Gastroesophageal sphincter (tissue), 4 donors: ENCODE data around the gene TARP. TPM values are rescaled to one million over a fixed set of nuclear protein-coding genes. Genes with fewer than 3 reads are reported as not detected.
A peak's percentile ranks its signal among the peaks of the same experiment; 100 is the strongest.

Experiments
- ATAC-seq: fragments of 150-250 bp; one replicate; pipeline ENCODE4 v1.9.1; 2016; ENCODE audit warnings: mild to moderate bottlenecking, moderate library complexity
- H3K27ac ChIP-seq, 4 donors: fragments of 200-600 bp; sonication (generic) in 3 of 4; 1 replicate in 3 of 4; 2 replicates in 1 of 4; pipeline ENCODE4 v1.5.1; 2016 to 2019
- H3K27me3 ChIP-seq: fragments of 200-600 bp; sonication (generic); one replicate; pipeline ENCODE4 v1.5.1; 2019
- H3K36me3 ChIP-seq, 2 donors: fragments of 200-600 bp; sonication (generic); one replicate each; pipeline ENCODE4 v1.5.1; 2019; ENCODE audit warnings: control low read depth in 1 of 2
- H3K4me1 ChIP-seq, 3 donors: fragments of 200-600 bp; sonication (generic); 1 replicate in 2 of 3; 2 replicates in 1 of 3; pipeline ENCODE4 v1.5.1; 2016 to 2019; ENCODE audit warnings: control low read depth in 2 of 3
- H3K4me3 ChIP-seq, 2 donors: fragments of 200-600 bp; sonication (generic); one replicate each; pipeline ENCODE4 v1.5.1; 2019; ENCODE audit warnings: mild to moderate bottlenecking in 1 of 2, moderate library complexity in 1 of 2
- H3K9me3 ChIP-seq, 3 donors: fragments of 200-600 bp; sonication (generic); one replicate each; pipeline ENCODE4 v1.5.1; 2017 to 2019; ENCODE audit warnings: control low read depth in 2 of 3
- EP300 ChIP-seq: sonication (generic); formaldehyde crosslinking; IDR thresholded peaks from one replicate; pipeline ENCODE4 v1.6.1; 2017; ENCODE audit warnings: antibody characterized with exemption, mild to moderate bottlenecking
- POLR2A ChIP-seq, 2 donors: fragments of 450-650 bp; IDR thresholded peaks; one replicate each; pipeline ENCODE4 v1.6.1; 2017; ENCODE audit warnings: antibody characterized with exemption in 2 of 2, mild to moderate bottlenecking in 2 of 2, moderate library complexity in 1 of 2
- POLR2AphosphoS5 ChIP-seq: sonication (generic); formaldehyde crosslinking; IDR thresholded peaks from one replicate; pipeline ENCODE4 v1.6.1; 2017; ENCODE audit warnings: antibody characterized with exemption
- WGBS, 2 donors: methylation state at CpG; one replicate each; pipeline ENCODE4 v1.1.5; 2018; ENCODE audit warnings: low coverage in 1 of 2; 5-methylcytosine and 5-hydroxymethylcytosine counted together
- small RNA-seq, 4 donors: library from RNA; depleted of rRNA; stranded (forward); fragments of <200 nt; gene quantifications; one replicate each; pipeline ENCODE3, GENCODE V24; 2016
- total RNA-seq, 4 donors: library from RNA; depleted of rRNA; stranded (reverse); fragments of >200 nt; gene quantifications; one replicate each; pipeline ENCODE4 v1.1.0, GENCODE V29; 2016
- TF ChIP-seq, protein P1 (sequence below), 4 experiments: fragments of 200-600 bp in 2 of 4; fragments of 450-650 bp in 2 of 4; sonication (generic) in 1 of 4; IDR thresholded peaks; one replicate each; pipeline ENCODE4 v1.5.1; 2017 to 2019; ENCODE audit warnings: antibody characterized with exemption in 4 of 4, mild to moderate bottlenecking in 2 of 4, moderate library complexity in 2 of 4

The TARP gene

GRCh38 chr7:38215735-38216670, 57.4 kb downstream of the TARP start:
- WGBS, 2 donors = 14 to 20% methylated on average over 1 to 5 of the region's 5 CpGs
- peak; percentile 79 for ATAC-seq
- Histone ChIP-seq H3K36me3 (peaks cover 6 to 61% of the 10 kb centered on the region in 2 donors), H3K9me3 (no peaks in the 10 kb centered on the region), H3K4me1 (peaks cover 0 to 44% (median 6%) of the 10 kb centered on the region in 3 donors), H3K27me3 (no peaks in the 10 kb centered on the region), H3K4me3 (no peak overlapping the region), H3K27ac (peak overlapping the region in 2 of 4 donors; percentile 13 to 37)
- TF ChIP-seq, protein P1, sequence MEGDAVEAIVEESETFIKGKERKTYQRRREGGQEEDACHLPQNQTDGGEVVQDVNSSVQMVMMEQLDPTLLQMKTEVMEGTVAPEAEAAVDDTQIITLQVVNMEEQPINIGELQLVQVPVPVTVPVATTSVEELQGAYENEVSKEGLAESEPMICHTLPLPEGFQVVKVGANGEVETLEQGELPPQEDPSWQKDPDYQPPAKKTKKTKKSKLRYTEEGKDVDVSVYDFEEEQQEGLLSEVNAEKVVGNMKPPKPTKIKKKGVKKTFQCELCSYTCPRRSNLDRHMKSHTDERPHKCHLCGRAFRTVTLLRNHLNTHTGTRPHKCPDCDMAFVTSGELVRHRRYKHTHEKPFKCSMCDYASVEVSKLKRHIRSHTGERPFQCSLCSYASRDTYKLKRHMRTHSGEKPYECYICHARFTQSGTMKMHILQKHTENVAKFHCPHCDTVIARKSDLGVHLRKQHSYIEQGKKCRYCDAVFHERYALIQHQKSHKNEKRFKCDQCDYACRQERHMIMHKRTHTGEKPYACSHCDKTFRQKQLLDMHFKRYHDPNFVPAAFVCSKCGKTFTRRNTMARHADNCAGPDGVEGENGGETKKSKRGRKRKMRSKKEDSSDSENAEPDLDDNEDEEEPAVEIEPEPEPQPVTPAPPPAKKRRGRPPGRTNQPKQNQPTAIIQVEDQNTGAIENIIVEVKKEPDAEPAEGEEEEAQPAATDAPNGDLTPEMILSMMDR (IDR thresholded peaks at IDR 0.05) = peak; percentile 76 to 92 (median 86)
- no peak for TF ChIP-seq POLR2A (IDR thresholded peaks at IDR 0.05)

DNA sequence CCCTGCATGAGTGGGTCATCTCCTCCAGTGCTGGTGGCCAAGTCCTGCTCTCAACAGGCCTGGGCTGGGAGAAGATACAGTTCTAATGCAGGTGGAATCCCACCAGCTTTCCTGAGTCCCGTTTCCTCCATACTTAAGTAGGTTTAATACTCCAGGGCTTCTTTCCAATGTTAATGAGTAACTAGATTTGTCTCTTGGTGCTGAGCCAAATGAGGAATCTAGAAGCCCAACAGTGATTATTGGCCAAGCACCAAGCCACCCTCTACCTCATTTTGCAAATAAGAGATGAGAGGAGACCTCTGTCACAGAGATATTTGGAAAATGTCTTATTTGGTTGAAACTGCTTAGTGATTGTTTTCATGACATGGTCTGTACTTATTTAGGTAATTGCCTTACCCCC, 58.3 kb downstream of the TARP start:
- peak overlapping the region in 1 of 4 donors; percentile 13 for H3K27ac ChIP-seq
- no peak overlapping the region for H3K4me3 ChIP-seq
- no peak for ATAC-seq
- no peaks in the 10 kb centered on the region for H3K27me3 ChIP-seq
- WGBS, 2 donors = 25% methylated on average over 1 of the region's 1 CpG; no CpG with 5 or more reads in 1 of the 2 donors
- peaks cover 6 to 52% of the 10 kb centered on the region in 2 donors for H3K36me3 ChIP-seq
- H3K4me1 ChIP-seq = peaks cover 0 to 52% (median 6%) of the 10 kb centered on the region in 3 donors
- no peaks in the 10 kb centered on the region for H3K9me3 ChIP-seq
- TF ChIP-seq POLR2A (IDR thresholded peaks at IDR 0.05) (no peak), POLR2AphosphoS5 (no peak)
- TF ChIP-seq, protein P1 (IDR thresholded peaks at IDR 0.05) = no peak

- peaks cover 0 to 52% (median 6%) of the 10 kb centered on the region in 3 donors for H3K4me1 ChIP-seq
- H3K27ac ChIP-seq = peak overlapping the region; percentile 35 to 60 (median 48)
- no peaks in the 10 kb centered on the region for H3K9me3 ChIP-seq
- no peaks in the 10 kb centered on the region for H3K27me3 ChIP-seq
- no peak overlapping the region for H3K4me3 ChIP-seq
- WGBS, 2 donors = 17 to 18% methylated on average over 3 of the region's 3 CpGs
- peak; percentile 73 for ATAC-seq
- H3K36me3 ChIP-seq = peaks cover 2 to 47% of the 10 kb centered on the region in 2 donors
- TF ChIP-seq POLR2A (IDR thresholded peaks at IDR 0.05) (no peak), POLR2AphosphoS5 (no peak), EP300 (no peak)
- TF ChIP-seq, protein P1 (IDR thresholded peaks at IDR 0.05) = no peak
Observed at GRCh38 chr7:38211940-38212339, 61.5 kb downstream of the TARP start.

DNA sequence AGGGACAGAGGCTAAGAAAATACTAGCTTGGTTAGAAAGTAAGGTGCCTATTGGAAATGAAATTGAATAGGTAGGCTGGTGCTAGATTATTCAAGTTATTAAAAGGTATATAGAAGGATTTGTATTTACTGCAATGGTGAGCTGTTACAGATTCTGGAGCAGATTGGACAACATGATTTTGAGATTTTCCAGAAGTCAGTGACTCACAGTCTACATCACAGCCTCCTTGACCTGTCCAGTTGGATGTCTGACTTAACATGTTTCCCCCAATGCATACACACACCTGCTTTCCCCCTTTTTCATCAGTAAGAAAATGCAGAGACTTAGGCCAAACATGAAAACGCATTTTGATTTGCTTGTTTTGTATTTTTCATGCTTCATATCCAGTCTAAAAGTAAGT, 62.0 kb downstream of the TARP start:
- 58 to 60% methylated on average over 1 of the region's 1 CpG for WGBS, 2 donors
- TF ChIP-seq, protein P1 (IDR thresholded peaks at IDR 0.05) = no peak
- TF ChIP-seq POLR2A (IDR thresholded peaks at IDR 0.05) = no peak
- no peak for TF ChIP-seq EP300
- TF ChIP-seq POLR2AphosphoS5 = no peak
- Histone ChIP-seq H3K4me1 (peaks cover 0 to 49% (median 6%) of the 10 kb centered on the region in 3 donors), H3K9me3 (no peaks in the 10 kb centered on the region), H3K27me3 (no peaks in the 10 kb centered on the region), H3K27ac (peak overlapping the region in 3 of 4 donors; percentile 35 to 60 (median 50)), H3K36me3 (peaks cover 0 to 44% of the 10 kb centered on the region in 2 donors), H3K4me3 (no peak overlapping the region)
- ATAC-seq = no peak

Small RNA genes within 50 kb of the gene (small RNA-seq; reads per million reads assigned to genes)
- 0 reads per million in 4 donors for gene TRGJ1
- 0 reads per million in 4 donors for gene TRGJ2
- 0 reads per million in 4 donors for gene TRGJP
- gene TRGJP1 = 0 reads per million in 4 donors
- 0 reads per million in 4 donors for gene TRGJP2
- gene TRGVA = 0 reads per million in 4 donors

Other genes starting within 250 kb of the TARP start
- gene STARD3NL, start 95.4 kb downstream of the TARP start, total RNA-seq = 10 to 100 TPM; 33.7 to 58.9 (median 37.8) TPM